SH-SY5Y (cell line): Measurements from ENCODE around the gene CPA2.

Source experiments
- GATA2 ChIP-seq: IDR thresholded peaks from 2 replicates; pipeline ENCODE4 v1.6.1; 2011; ENCODE audit warnings: mild to moderate bottlenecking, low read depth, low read length
- GATA3 ChIP-seq: IDR thresholded peaks from 2 replicates; pipeline ENCODE4 v1.6.1; 2011; ENCODE audit warnings: low read depth, mild to moderate bottlenecking, low read length, moderate library complexity

DNA sequence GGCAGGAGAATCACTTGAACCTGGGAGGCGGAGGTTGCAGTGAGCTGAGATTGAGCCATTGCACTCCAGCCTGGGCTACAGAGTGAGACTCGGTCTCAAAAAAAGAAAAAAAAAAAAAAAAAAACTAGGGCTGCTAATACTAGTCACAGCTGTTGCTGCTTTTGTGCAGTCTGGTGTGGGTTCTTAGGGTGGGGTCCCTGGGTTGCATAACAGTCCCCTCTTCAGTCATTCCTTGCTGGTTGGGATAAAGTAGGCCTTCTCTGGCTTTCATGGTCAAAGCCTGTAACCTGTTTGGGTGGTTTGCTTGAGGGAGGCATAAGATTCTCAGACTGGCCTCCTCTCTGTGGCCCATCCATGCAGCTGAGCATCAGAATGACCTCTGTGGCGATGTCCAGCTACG is 44.9 kb upstream of the CPA2 start:
- no peak for TF ChIP-seq GATA2
- TF ChIP-seq GATA3 = no peak
